Bone marrow (tissue), 2 donors: ENCODE data around the gene ADH4.
"Not testable (repeated sequence)": the region's sequence is repeated elsewhere in the genome, so short reads cannot be mapped to it uniquely, and the experiment has no call there.

Source experiments
- DNase-seq, 2 donors: peaks; one replicate each; lab custom pipeline; 2025; lab: John Stamatoyannopoulos, UW

ADH4 gene

DNA sequence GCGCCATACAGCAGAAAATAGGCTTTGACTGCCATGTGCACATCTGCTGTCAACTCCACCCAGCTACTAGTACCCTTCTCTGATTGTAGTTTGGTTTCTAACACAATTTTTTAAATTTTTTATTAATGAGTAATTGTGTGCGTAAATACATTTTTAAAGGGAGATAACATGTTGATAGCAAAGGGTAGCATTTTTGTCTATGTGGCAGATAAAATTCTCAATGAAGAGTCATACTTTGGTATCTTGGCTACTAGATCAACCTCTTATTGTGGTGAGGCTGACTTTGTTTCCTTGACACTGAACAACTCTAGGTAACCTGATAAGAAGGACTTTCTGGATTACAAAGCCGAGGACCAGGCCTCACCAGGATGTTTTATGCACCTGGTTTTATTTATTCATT, 9.5 kb downstream of the ADH4 start:
- no peak for DNase-seq

DNA sequence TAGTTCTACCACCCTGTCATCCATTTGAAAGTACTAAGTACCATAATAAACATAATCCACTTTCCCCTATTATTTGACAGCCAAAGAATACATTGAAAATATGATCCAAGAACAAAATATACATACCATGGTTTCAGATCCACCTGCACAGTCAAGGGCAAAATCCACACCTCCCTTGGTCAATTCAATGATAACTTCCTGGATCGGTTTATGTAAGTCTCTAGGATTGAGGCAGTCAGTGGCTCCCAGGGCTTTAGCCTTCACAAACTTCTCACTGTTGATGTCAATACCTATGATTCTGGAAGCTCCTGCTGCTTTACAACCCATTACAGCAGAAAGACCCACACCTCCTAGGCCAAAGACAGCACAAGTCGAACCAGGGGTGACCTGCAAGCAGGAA, 12.7 kb downstream of the ADH4 start:
- DNase-seq = no peak

DNA sequence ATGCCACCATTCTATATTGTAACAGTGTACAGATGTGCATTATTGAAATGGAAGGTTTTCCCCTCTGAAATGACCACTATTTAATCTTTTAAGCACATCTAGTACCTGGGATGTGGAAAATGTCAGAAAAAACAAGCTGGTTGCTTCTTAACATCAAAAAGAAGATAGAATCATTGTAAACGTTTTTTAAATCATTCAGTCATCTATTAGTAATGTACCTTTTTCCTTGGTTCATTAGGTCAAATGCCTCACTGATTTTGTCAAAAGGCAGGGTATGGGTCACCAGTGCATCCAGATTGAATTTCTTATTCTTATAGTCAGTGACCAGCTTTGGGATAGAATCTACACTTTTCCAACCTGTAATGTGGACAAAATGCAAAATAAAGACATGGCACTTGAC, 17.7 kb downstream of the ADH4 start:
- DNase-seq = no peak

DNA sequence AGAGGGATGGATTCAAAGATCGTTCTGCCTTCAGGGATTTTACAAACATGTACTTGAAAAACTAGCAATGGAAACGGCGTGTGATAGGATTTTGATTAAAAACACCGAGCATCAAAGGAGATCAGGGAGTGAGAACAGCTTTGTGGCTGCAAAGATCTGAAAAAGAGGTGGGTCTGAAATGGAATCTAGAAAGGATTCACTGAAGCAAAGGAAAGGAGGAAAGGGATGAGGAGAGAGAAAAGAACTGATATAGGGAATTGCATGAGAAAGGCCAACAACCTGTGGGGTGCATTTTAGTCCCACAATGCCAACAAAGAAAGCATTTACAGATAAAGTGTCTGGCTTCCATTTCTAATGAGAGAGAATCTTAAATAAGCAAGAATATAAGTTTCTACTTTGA, 23.1 kb downstream of the ADH4 start:
- no peak for DNase-seq

DNA sequence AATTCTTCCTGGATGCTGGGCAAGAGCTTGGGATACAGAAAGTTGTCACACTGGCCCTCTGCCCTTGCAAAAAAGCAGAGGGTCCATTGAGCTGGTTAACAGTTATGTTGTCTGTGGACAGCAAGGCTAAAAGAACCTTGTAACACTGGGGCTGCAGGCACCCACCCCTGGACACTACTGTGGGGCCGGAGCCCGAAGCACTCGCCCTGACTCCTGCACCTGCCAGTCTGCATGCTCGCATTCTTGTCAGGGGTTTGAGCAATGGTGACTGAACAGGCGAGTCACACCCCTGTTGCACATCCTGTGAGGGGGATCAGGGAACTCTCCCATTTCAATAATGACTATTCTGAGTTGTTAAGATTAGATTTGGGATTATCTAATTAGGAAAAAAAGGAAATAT, 23.6 kb downstream of the ADH4 start:
- no peak for DNase-seq

DNA sequence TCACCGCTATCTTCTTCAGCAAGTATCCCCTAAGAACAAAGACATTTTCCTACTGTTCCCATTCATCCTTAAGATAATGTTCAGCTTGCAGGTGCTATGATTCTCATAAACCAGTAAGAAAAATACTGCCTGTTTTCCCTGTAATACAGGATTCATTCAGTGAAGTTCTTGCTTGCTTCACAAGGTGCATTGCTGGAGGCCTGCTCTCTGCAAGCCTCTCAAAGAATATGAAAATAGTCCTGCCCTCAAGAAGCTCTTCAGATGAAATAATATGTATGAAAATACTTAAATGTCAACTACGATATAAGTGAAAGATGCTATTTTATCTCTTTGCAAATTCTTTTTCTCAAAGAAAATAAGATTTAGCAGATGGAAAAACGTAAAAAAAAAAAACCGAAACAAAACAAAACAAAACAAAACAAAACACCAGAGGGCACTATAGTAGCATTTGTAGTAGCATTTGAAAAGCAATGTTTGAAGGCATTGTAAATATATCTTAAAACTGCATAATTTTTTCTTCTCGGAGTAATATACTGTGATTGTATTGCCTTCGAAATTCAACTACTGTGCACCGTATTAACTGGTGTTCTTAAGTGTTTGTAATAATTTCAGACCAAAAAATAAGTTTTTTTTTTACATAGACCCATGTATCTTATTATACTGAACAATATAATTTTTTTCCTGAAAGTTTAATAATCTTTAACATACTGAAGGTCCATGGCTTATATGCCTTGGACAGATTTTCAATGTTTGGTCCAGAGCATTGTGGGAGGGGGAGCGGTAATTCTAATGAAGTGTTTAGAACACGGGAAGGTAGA, 26.0 kb downstream of the ADH4 start:
- no peak for DNase-seq

DNA sequence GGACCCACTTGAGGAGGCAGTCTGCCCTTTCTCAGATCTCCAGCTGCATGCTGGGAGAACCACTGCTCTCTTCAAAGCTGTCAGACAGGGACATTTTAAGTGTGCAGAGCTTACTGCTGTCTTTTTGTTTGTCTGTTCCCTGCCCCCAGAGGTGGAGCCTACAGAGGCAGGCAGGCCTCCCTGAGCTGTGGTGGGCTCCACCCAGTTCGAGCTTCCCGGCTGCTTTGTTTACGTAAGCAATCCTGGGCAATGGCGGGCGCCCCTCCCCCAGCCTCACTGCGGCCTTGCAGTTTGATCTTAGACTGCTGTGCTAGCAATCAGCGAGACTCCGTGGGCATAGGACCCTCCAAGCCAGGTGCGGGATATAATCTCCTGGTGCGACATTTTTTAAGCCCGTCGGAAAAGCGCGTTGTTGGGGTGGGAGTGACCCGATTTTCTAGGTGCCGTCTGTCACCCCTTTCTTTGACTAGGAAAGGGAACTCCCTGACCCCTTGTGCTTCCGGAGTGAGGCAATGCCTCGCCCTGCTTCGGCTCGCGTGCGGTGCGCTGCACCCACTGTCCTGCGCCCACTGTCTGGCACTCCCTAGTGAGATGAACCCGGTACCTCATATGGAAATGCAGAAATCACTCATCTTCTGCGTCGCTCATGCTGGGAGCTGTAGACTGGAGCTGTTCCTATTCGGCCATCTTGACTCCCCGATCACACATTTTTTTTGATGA, 26.8 kb downstream of the ADH4 start:
- not testable (repeated sequence) for DNase-seq

DNA sequence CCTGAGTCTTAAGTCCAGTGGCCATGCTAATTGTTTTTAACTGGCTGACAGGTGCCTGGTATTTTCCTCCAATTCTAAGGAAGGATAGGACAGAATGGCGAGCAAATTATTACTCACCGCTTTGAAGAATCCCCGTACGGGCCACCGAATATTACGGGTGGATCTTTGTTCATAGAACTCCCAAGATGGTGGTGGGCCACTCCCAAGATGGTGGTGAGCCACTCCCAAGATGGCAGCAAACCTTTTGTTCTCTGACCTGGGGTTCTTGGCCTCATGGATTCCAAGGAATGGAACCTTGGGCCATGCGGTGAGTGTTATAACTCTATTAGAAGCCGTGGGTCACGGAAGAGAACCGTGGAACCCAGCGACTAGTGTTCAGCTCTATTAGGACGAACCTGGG, 34.8 kb downstream of the ADH4 start:
- DNase-seq = not testable (repeated sequence)

DNA sequence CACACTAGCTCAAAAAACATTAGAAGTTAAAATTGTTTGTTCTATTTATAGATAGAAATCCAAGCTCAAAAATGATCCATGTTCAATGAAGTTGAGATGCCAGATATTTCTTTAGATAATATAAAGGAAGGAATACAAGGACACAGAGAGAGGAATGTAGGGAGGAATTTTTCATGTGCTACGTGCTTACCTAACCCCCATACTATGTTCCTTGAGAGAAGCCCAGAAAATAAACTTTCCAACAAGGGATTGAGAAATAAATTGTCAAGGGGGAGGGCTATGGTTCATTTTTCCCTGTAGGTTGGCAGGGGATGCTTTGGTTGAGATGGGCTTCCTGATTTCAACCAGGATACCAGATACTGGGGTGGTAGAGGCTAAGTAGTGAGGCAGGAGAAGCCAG, 39.9 kb downstream of the ADH4 start:
- DNase-seq = no peak

DNA sequence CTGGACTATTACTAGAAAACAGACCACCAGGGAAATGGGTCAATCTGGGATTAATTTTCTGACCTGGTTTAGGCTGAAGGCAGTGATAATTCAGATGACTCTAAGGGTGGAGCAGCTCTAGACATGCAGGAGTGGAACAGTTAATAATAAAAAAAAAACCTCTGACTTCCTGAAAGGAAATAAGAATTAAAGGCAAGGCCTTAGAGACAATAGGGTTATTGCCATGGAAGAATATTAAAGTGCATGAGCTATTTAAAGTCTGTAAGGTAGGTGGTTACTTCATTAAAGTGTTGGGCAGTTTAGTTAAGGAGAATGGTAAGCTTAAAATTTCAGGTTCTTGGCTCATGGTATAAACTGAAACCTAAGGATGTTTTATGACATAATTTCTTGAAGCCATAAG, 40.9 kb downstream of the ADH4 start:
- no peak for DNase-seq

DNA sequence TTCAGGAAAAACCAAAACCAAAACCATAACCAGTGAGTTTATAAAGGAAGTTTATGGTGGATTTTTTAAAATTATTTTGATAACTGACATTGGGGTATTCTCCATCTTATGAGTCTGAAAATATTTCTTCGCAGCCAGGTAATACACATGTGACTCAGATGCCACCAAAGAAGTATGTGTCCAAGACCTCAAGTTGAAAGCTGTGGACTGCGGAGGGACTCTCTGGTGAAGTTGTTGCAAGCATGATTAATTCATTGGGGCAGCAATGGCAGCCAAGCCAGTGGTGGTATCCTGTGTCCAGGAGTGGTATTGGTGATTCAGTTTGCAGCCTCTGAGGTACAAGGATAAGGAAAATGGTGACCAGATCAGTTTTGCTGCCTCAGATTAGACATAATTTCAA, 41.5 kb downstream of the ADH4 start:
- no peak for DNase-seq

DNA sequence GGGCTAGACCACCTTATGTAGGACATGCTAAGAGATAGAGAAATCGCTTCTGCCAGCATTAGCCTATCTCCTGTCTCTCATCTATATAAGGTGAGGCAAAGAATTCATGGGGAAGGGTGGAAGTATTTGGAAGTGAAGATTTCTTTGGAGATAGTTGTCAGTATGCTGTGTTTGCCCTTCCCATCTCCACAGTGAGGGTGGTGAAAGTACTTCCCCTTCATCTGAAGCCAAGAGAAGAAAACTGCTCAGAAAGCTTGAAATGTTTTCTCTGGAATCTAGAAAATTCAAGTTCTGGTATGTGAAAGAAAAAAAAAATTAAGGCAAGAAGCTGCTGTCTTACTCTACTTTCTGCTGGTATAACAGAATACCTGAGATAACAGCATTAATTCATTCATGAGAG, 43.2 kb downstream of the ADH4 start:
- no peak for DNase-seq

DNA sequence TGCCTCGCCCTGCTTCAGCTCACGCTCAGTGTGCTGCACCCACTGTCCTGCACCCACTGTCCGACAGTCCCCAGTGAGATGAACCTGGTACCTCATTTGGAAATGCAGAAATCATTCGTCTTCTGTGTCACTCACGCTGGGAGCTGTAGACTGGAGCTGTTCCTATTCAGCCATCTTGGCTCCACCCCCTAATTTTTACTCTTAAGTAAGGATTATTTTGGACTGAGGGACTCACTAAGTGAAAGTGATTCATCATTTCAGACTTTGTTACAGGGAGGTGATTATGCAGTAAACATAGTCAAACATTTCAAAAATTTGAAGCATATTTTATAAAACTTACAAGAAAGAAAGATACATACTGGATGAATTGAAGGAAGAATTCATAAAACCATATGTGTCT, 44.3 kb downstream of the ADH4 start:
- not testable (repeated sequence) for DNase-seq

DNA sequence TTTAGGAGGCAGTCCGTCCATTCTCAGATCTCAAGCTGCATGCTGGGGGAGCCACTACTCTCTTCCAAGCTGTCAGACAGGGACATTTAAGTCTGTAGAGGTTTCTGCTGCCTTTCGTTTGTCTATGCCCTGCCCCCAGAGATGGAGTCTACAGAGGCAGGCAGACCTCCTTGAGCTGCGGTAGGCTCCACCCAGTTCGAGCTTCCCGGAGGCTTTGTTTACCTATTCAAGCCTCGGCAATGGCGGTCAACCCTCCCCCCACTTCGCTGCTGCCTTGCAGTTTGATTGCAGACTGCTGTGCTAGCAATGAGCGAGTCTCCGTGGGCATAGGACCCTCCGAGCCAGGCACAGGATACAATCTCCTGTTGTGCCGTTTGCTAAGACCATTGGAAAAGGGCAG, 44.8 kb downstream of the ADH4 start:
- DNase-seq = no peak

DNA sequence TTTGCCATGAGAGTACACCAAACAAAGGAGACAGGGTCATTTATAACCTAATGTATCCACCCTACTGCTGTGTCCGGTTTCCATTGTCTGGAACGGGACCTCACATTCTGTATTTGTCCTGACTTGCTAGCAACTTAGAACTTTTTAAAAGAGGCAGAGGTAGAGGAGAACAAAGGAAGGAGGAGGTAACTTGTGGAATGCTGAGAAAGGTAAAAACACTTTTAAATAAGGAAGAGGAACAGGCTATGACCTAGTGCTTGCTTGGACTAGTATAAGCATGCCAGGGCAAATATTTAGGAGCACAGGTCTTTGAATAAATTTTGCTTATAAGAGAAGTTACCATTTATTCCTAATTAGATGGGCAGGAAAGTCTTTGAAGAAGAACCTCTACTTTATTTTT, 52.3 kb downstream of the ADH4 start:
- not testable (repeated sequence) for DNase-seq

DNA sequence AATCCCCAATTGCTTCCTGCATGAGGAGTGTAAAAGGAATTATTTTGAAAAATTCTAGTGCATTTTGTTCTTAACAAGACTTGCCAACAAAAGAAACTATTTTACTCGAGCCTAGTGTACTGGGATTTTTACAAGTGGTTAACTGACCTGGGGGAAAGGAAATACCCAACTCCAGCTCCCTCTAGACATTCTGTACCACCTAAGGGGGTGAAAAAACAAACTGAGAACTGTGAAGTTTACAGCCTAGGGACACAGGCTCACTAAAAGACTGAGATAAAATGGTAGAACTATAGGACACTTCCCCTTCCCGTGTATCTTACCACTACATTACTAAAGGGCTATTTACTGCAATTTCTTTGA, 52.9 kb downstream of the ADH4 start:
- no peak for DNase-seq

DNA sequence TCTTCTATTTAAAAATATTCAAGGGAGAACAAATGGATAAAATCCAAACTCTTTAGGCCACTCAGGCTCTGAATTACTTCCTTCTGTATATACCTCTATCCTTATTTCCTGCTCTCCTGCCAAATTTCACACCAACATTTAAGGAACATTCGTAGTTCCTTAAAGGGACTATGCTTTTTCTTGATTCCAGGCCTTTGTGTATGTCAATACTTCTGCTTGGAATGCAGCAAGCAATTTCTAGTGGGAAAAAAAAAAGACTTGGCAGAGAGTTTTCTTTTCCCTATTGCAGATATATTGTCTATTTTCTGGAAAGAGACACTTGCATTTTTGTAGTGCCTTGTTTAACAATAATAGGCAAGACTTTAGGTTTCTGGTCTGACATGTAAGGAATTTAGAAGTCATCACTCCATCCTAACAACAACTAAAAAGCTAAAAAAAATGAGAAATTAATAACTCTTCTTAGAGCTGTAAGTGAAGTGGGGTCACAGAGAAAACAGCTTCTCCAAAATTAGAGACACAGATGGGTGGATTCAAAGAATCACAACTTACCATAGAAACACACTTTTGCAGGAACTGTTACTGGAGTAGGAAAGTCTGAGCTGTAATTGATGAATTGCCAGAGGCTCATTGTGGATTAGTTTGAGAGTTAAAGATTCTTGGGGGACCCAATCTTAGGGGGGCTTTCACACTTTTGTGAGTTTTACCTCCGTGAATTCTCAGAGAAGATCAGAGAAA, 53.4 kb downstream of the ADH4 start:
- no peak for DNase-seq

DNA sequence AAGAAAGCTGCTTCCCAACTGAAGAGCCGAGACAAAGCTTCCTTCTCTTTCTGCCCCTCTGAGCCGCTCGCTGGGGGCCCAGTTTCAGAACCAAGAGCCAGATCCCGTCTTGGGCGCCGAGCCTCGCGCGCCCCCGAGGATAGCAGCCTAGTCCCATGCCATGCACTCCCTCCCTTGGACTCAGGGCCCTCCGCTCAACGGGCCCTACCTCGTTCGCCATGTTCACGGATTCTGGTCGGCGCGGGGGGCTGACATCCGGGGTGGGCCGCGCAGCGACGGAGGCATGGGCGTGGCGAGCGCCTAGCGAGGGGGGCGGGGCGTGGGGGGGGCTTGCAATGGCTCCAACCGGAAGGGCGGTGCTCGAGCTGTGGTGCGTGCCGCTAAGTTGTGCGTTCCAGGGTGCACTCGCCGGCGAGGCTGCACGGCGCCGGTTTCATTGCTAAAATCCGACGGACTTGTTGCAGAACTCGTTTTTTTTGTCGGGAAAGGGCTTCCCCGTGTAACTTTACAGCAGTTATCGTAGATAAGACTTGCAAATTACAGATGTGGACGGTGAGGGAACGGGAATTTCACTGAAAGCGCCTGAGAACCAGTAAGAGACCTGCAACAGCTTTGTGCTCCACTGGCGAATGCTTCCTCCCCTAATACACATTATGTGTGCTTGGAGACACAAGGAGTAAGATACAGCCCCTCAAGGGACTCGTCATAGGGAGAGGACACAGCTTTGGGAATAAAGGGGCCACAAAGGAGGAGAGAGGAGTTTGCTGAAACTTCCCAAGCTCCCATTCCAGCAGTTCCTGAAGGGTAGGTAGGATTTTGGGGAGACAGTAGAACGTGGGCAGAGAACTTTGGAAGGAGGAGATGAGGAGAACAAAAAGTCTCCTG, 55.4 kb downstream of the ADH4 start, which contains the start of gene ADH5:
TSS of gene ADH5 (minus strand) at position 308 of the 885 bp plus-strand sequence. CDS start at position 220, 88 bp downstream.
- DNase-seq = peak; percentile 53 to 76

DNA sequence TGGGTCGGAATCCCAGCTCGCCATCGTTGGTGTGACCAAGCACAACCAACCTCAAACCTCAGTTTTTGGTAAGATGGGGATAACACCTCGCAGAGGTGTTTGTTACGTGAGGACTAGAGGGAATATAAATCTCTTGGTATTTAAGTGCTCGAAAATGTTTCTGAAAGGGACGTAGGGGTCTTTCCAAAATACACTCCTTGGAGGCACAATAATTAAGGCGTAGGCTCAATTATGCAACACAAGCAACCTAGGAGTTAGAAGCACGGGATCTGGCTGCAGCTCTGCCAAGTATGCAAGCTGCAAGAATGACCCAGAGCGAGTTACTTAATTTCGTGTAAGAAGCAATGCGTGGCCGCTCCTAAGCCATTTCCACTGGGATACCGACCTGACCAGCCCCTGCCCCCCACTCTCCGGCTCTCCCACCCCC, 56.1 kb downstream of the ADH4 start:
- no peak for DNase-seq

DNA sequence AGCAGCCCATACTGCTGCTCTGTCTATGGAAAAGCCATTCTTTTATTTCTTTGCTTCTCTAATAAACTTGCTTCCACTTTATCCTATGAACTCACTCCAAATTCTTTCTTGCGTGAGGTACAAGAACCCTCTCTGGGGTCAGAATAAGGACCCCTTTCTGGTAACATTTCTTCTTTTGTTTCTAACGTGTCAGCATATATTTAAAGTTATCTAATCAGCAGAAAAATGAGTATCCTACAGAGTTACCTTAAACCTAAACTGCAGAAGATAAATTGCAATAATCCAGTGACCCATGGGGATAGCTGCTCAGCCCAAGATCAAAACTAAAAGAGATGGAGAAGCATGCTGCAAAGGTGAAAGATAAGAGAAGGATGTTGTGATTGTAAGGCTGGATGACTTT, 59.5 kb downstream of the ADH4 start:
- DNase-seq = no peak

DNA sequence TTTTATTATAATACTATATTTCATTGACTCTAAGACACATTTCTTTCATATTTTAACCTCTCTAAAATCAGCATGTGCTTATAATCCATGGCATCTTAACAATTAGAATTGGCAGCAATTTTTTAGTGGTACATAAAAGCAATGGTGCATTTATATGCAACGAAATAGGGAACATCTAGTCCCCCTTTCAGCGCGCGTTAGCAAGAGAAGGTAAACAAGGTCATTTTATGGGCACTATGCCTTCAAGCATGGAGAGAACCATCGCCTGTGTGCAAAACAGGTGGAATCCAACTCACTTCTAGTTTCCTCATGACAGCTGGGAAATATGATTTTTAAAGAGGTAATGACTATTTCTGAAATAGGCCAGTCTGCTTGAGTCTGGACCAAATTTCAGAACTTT, 61.9 kb downstream of the ADH4 start:
- DNase-seq = no peak

DNA sequence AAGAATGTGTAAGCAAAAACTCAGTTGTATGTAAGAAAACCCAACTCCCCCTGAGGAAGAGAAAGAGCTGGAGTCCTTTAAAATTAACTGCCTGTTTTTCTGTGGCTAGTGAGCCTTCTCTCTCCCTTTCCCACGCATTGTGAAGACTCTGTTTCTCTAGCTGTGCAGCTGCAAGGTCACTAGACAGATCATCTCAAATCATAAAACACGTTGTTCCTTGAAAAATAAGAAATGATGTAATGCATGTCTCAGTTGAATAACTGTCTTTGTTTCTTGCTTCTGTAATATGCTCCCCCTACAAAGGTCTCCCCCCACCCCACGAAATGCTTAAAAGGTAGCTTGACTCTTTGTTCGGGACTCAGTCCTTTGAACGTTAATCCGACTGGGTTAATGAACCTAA, 63.2 kb downstream of the ADH4 start:
- not testable (repeated sequence) for DNase-seq
